HEK293 (cell line): ENCODE results near the gene ZC3H10.

Experiments used
- CTCF ChIA-PET: fragments of 350-600 bp; formaldehyde crosslinking; extraction: SDS; loops from one replicate; lab custom pipeline; 2021; ENCODE audit warnings: antibody characterized with exemption; lab: Yijun Ruan, JAX
- POLR2A ChIA-PET: fragments of 300-600 bp; formaldehyde crosslinking; extraction: SDS; loops from one replicate; lab custom pipeline; 2020; ENCODE audit warnings: antibody characterized with exemption, inconsistent platforms; lab: Yijun Ruan, JAX
- H3K27ac ChIP-seq: fragments of 200-500 bp; sonication (Bioruptor generic); 2 replicates; pipeline ENCODE4 v1.5.1; 2014; ENCODE audit warnings: low read depth, low read length, control low read depth, inconsistent platforms; ENCODE audit errors: extremely low read depth
- H3K36me3 ChIP-seq, 2 experiments: fragments of 200-500 bp in 1 of 2; sonication (Bioruptor generic) in 1 of 2; 1 replicate in 1 of 2; 2 replicates in 1 of 2; pipeline ENCODE4 v1.5.1; 2014 to 2017; ENCODE audit warnings: inconsistent platforms in 2 of 2, low read length in 2 of 2; ENCODE audit not compliant: control insufficient read depth in 2 of 2, insufficient read depth in 1 of 2
- H3K4me1 ChIP-seq: fragments of 200-500 bp; sonication (Bioruptor generic); 2 replicates; pipeline ENCODE4 v1.5.1; 2014; ENCODE audit warnings: mild to moderate bottlenecking, low read length, inconsistent platforms; ENCODE audit not compliant: control insufficient read depth, insufficient read depth
- H3K4me3 ChIP-seq: 2 replicates; pipeline ENCODE4 v1.5.1; 2011; ENCODE audit warnings: low read depth, mild to moderate bottlenecking, control low read depth, low read length, moderate library complexity
- H3K9me3 ChIP-seq: fragments of 200-500 bp; sonication (Bioruptor generic); 2 replicates; pipeline ENCODE4 v1.5.1; 2014; ENCODE audit warnings: low read depth, low read length, inconsistent platforms; ENCODE audit not compliant: control insufficient read depth, insufficient read depth
- GLI4 ChIP-seq: fragments of 450-650 bp; formaldehyde crosslinking; IDR thresholded peaks from 2 replicates; pipeline ENCODE4 v1.5.1; 2016; ENCODE audit warnings: missing biosample characterization, missing genetic modification characterization
- KLF1 ChIP-seq: fragments of 450-650 bp; formaldehyde crosslinking; IDR thresholded peaks from 2 replicates; pipeline ENCODE4 v1.5.1; 2016; ENCODE audit warnings: missing biosample characterization, missing genetic modification characterization
- PBX3 ChIP-seq: sonication (generic); formaldehyde crosslinking; IDR thresholded peaks from 2 replicates; pipeline ENCODE4 v1.8.1; 2022; ENCODE audit warnings: mild to moderate bottlenecking, moderate library complexity, missing genetic modification reagents
- PRDM10 ChIP-seq: fragments of 450-650 bp; formaldehyde crosslinking; IDR thresholded peaks from 2 replicates; pipeline ENCODE4 v1.5.1; 2016; ENCODE audit warnings: missing biosample characterization, missing genetic modification characterization
- SALL2 ChIP-seq: fragments of 450-650 bp; formaldehyde crosslinking; IDR thresholded peaks from 2 replicates; pipeline ENCODE4 v1.5.0; 2017; ENCODE audit warnings: missing biosample characterization, mild to moderate bottlenecking, missing genetic modification characterization, borderline replicate concordance
- SP7 ChIP-seq: fragments of 450-650 bp; formaldehyde crosslinking; IDR thresholded peaks from 2 replicates; pipeline ENCODE4 v1.5.1; 2016; ENCODE audit warnings: missing biosample characterization, missing genetic modification characterization
- YY1 ChIP-seq: fragments of 450-650 bp; formaldehyde crosslinking; IDR thresholded peaks from 2 replicates; pipeline ENCODE4 v1.5.1; 2018; ENCODE audit warnings: missing biosample characterization, missing genetic modification characterization
- ZBTB20 ChIP-seq: fragments of 450-650 bp; formaldehyde crosslinking; IDR thresholded peaks from 2 replicates; pipeline ENCODE4 v1.5.1; 2016; ENCODE audit warnings: missing biosample characterization, missing genetic modification characterization
- ZFHX2 ChIP-seq: fragments of 450-650 bp; formaldehyde crosslinking; conservative IDR thresholded peaks from 2 replicates; pipeline ENCODE4 v1.5.1; 2016; ENCODE audit warnings: missing biosample characterization, missing genetic modification characterization
- ZIC2 ChIP-seq: fragments of 450-650 bp; formaldehyde crosslinking; IDR thresholded peaks from 2 replicates; pipeline ENCODE4 v1.5.1; 2016; ENCODE audit warnings: missing biosample characterization, missing genetic modification characterization
- ZNF10 ChIP-seq: fragments of 450-650 bp; formaldehyde crosslinking; IDR thresholded peaks from 2 replicates; pipeline ENCODE4 v1.5.1; 2017; ENCODE audit warnings: missing biosample characterization, missing genetic modification characterization
- ZNF211 ChIP-seq: fragments of 450-650 bp; formaldehyde crosslinking; IDR thresholded peaks from 2 replicates; pipeline ENCODE4 v1.5.1; 2016; ENCODE audit warnings: low read depth, missing biosample characterization, missing genetic modification characterization
- ZNF266 ChIP-seq: fragments of 450-650 bp; formaldehyde crosslinking; IDR thresholded peaks from 2 replicates; pipeline ENCODE4 v1.5.1; 2016; ENCODE audit warnings: missing biosample characterization, missing genetic modification characterization, low read depth
- ZNF354C ChIP-seq: fragments of 450-650 bp; formaldehyde crosslinking; IDR thresholded peaks from 2 replicates; pipeline ENCODE4 v1.5.1; 2016; ENCODE audit warnings: missing biosample characterization, missing genetic modification characterization, low read depth, borderline replicate concordance
- ZNF394 ChIP-seq: fragments of 450-650 bp; formaldehyde crosslinking; IDR thresholded peaks from 2 replicates; pipeline ENCODE4 v1.5.1; 2016; ENCODE audit warnings: missing biosample characterization, missing genetic modification characterization, mild to moderate bottlenecking, moderate library complexity, borderline replicate concordance
- ZNF473 ChIP-seq: fragments of 450-650 bp; formaldehyde crosslinking; IDR thresholded peaks from 2 replicates; pipeline ENCODE4 v1.5.1; 2017; ENCODE audit warnings: missing biosample characterization, missing genetic modification characterization
- ZNF521 ChIP-seq: fragments of 450-650 bp; formaldehyde crosslinking; IDR thresholded peaks from 2 replicates; pipeline ENCODE4 v1.5.1; 2017; ENCODE audit warnings: missing biosample characterization, mild to moderate bottlenecking, missing genetic modification characterization
- ZNF530 ChIP-seq: fragments of 450-650 bp; formaldehyde crosslinking; IDR thresholded peaks from 2 replicates; pipeline ENCODE4 v1.5.1; 2016; ENCODE audit warnings: low read depth, missing biosample characterization, missing genetic modification characterization
- ZNF548 ChIP-seq: fragments of 450-650 bp; formaldehyde crosslinking; IDR thresholded peaks from 2 replicates; pipeline ENCODE4 v1.5.1; 2016; ENCODE audit warnings: missing biosample characterization, missing genetic modification characterization
- ZNF549 ChIP-seq: fragments of 450-650 bp; IDR thresholded peaks from 2 replicates; pipeline ENCODE4 v1.5.1; 2018; ENCODE audit warnings: missing biosample characterization, missing genetic modification characterization, mild to moderate bottlenecking, inconsistent platforms, moderate library complexity
- ZNF623 ChIP-seq: fragments of 450-650 bp; formaldehyde crosslinking; IDR thresholded peaks from 2 replicates; pipeline ENCODE4 v1.5.1; 2016; ENCODE audit warnings: missing biosample characterization, missing genetic modification characterization
- ZNF664 ChIP-seq: fragments of 450-650 bp; formaldehyde crosslinking; IDR thresholded peaks from 2 replicates; pipeline ENCODE4 v1.5.1; 2016; ENCODE audit warnings: missing biosample characterization, missing genetic modification characterization
- ZNF76 ChIP-seq: fragments of 450-650 bp; formaldehyde crosslinking; IDR thresholded peaks from 2 replicates; pipeline ENCODE4; 2016; ENCODE audit warnings: low read depth, missing biosample characterization, missing genetic modification characterization, borderline replicate concordance
- ZNF785 ChIP-seq: fragments of 450-650 bp; formaldehyde crosslinking; IDR thresholded peaks from 2 replicates; pipeline ENCODE4 v1.5.1; 2016; ENCODE audit warnings: missing biosample characterization, missing genetic modification characterization
- TF ChIP-seq, protein P1 (sequence below): fragments of 450-650 bp; formaldehyde crosslinking; IDR thresholded peaks from 2 replicates; pipeline ENCODE4; 2016; ENCODE audit warnings: missing biosample characterization, missing genetic modification characterization
- TF ChIP-seq, protein P2 (sequence below): fragments of 450-650 bp; formaldehyde crosslinking; IDR thresholded peaks from 2 replicates; pipeline ENCODE4 v1.5.1; 2016; ENCODE audit warnings: missing biosample characterization, missing genetic modification characterization

Gene ZC3H10

DNA sequence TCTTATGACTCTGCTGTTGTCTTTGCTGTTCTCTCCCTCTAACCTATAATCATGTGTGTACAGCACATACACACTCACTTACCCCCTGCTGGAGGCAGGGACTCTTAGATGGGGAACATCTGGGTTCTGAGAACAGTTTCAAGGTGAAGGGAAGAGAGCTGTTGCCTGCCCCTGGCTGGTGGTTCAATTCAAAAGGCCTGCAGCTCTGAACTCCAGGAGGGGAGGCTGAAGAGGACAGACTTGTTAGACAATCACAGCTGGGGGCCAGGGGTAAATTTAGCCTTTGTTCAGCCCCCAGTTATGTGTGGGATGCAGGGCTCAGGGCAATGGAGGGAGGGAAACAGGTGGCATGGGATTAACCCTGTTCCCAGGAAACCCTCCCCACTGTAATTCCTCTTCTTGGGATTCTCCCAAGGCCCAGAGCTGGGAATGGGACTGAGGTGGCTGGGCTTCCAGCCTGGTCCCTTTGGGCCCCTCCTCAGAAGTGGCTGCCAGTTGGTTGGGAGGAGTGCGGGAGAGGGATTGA lies 36.2 kb downstream of the ZC3H10 start (continued):
- TF ChIP-seq PRDM10 (tag by site-specific recombination) (no peak), PBX3 (CRISPR knock-in tag) (no peak), ZNF664 (tag by site-specific recombination) (no peak), ZIC2 (tag by site-specific recombination) (peak; percentile 44; the same call in 1 of the 2 replicates), ZBTB20 (no peak), YY1 (tag by site-specific recombination) (no peak), KLF1 (no peak), ZNF521 (tag by site-specific recombination) (no peak), ZNF394 (no peak), GLI4 (no peak), ZNF211 (tag by site-specific recombination) (no peak), ZFHX2 (tag by site-specific recombination) (peak; percentile 51), ZNF549 (tag by site-specific recombination) (no peak), ZNF76 (tag by site-specific recombination) (no peak), SP7 (tag by site-specific recombination) (peak; percentile 97), ZNF10 (tag by site-specific recombination) (no peak)

DNA sequence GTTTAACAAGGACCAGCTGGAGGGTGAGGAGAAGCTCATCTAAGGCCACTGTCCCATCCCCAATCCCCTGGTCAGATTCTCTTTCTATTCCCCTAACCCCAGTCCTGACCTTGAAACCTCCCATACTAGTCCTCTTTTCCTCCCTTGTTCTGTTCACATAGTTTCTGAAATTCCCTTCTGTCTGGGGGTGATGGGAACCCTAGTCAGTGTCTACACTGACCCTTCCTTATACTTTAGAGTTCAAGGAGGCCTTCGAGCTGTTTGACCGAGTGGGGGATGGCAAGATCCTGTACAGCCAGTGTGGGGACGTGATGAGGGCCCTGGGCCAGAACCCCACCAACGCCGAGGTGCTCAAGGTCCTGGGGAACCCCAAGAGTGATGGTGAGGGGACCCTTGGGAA lies 36.8 kb downstream of the ZC3H10 start:
- ChIA-PET CTCF (interaction anchor here (1.0 to 2.2 kb wide), 5 partner anchors 26 to 36 kb away, joined by 3 to 8 read pairs (median 6); partner anchors contain the start of genes ESYT1, SMARCC2 and ZC3H10), POLR2A (interaction anchor here (0.7 to 3.8 kb wide), 3 partner anchors 8 to 42 kb away, joined by 3 to 20 read pairs (median 5); partner anchors contain the start of gene ESYT1)
- peaks cover 4 to 29% of the 10 kb centered on the region in 2 experiments for H3K36me3 ChIP-seq

More for the DNA sequence above, 36.8 kb downstream of the ZC3H10 start:
- Histone ChIP-seq H3K4me3 (no peak overlapping the region), H3K27ac (no peak overlapping the region), H3K9me3 (no peaks in the 10 kb centered on the region), H3K4me1 (peaks cover 3% of the 10 kb centered on the region; the same call in 1 of the 2 replicates)
- TF ChIP-seq ZNF473 (tag by site-specific recombination) (no peak), ZNF530 (tag by site-specific recombination) (no peak), ZNF354C (tag by site-specific recombination) (no peak), ZNF623 (tag by site-specific recombination) (no peak), SALL2 (tag by site-specific recombination) (no peak), ZNF266 (no peak), ZNF548 (no peak), ZNF785 (no peak)
- TF ChIP-seq, protein P1, sequence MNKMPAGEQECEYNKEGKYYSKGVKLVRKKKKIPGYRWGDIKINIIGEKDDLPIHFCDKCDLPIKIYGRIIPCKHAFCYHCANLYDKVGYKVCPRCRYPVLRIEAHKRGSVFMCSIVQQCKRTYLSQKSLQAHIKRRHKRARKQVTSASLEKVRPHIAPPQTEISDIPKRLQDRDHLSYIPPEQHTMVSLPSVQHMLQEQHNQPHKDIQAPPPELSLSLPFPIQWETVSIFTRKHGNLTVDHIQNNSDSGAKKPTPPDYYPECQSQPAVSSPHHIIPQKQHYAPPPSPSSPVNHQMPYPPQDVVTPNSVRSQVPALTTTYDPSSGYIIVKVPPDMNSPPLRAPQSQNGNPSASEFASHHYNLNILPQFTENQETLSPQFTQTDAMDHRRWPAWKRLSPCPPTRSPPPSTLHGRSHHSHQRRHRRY (tag by site-specific recombination), result no peak
- TF ChIP-seq, protein P2, sequence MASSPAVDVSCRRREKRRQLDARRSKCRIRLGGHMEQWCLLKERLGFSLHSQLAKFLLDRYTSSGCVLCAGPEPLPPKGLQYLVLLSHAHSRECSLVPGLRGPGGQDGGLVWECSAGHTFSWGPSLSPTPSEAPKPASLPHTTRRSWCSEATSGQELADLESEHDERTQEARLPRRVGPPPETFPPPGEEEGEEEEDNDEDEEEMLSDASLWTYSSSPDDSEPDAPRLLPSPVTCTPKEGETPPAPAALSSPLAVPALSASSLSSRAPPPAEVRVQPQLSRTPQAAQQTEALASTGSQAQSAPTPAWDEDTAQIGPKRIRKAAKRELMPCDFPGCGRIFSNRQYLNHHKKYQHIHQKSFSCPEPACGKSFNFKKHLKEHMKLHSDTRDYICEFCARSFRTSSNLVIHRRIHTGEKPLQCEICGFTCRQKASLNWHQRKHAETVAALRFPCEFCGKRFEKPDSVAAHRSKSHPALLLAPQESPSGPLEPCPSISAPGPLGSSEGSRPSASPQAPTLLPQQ, result no peak
